WTC11 (cell line): Measurements from ENCODE around the gene CIZ1.

Source experiments
- ZNF232 ChIP-seq: sonication (generic); formaldehyde crosslinking; IDR thresholded peaks from 2 replicates; pipeline ENCODE4 v1.8.0; 2022; ENCODE audit warnings: mild to moderate bottlenecking, missing genetic modification reagents
- TF ChIP-seq, protein P1 (sequence below): sonication (generic); formaldehyde crosslinking; IDR thresholded peaks from 2 replicates; pipeline ENCODE4 v1.8.1; 2023; ENCODE audit warnings: mild to moderate bottlenecking, missing genetic modification reagents, moderate library complexity
- TF ChIP-seq, protein P2 (sequence below): fragments of 200-600 bp; IDR thresholded peaks from 2 replicates; pipeline ENCODE4 v1.8.0; 2022; ENCODE audit warnings: antibody characterized with exemption

DNA sequence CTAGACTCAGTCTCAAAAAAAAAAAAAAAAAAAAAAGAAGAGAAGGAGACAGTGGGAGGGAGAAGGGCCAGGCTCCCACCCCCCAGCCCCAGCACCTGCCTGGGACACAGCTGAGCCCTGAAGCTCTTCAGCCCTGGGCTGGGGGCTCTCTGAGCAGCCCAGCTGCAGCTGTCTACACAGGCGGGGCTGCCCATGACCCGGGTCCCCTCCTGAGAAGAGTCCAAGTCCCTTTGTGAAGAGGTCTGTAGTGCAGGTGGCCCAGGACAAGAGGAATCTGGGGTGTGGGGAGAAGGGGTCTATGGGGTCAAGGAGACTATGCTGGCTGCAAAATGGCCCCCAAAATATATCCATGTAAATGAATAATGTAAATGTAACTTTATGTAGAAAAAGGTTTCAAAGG, 48.8 kb downstream of the CIZ1 start:
- TF ChIP-seq, protein P1, sequence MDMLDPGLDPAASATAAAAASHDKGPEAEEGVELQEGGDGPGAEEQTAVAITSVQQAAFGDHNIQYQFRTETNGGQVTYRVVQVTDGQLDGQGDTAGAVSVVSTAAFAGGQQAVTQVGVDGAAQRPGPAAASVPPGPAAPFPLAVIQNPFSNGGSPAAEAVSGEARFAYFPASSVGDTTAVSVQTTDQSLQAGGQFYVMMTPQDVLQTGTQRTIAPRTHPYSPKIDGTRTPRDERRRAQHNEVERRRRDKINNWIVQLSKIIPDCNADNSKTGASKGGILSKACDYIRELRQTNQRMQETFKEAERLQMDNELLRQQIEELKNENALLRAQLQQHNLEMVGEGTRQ (CRISPR knock-in tag) = no peak
- TF ChIP-seq ZNF232 (CRISPR knock-in tag) = no peak
- TF ChIP-seq, protein P2, sequence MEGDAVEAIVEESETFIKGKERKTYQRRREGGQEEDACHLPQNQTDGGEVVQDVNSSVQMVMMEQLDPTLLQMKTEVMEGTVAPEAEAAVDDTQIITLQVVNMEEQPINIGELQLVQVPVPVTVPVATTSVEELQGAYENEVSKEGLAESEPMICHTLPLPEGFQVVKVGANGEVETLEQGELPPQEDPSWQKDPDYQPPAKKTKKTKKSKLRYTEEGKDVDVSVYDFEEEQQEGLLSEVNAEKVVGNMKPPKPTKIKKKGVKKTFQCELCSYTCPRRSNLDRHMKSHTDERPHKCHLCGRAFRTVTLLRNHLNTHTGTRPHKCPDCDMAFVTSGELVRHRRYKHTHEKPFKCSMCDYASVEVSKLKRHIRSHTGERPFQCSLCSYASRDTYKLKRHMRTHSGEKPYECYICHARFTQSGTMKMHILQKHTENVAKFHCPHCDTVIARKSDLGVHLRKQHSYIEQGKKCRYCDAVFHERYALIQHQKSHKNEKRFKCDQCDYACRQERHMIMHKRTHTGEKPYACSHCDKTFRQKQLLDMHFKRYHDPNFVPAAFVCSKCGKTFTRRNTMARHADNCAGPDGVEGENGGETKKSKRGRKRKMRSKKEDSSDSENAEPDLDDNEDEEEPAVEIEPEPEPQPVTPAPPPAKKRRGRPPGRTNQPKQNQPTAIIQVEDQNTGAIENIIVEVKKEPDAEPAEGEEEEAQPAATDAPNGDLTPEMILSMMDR = no peak
